Stomach (tissue), 4 donors: Measurements from ENCODE around the gene IL1B.

Source experiments
- CTCF ChIP-seq, 7 experiments: fragments of 450-650 bp in 4 of 7; fragments of 200-600 bp in 3 of 7; sonication (generic) in 3 of 7; IDR thresholded peaks; one replicate each; pipeline ENCODE4 v1.5.1; 2016 to 2019; ENCODE audit warnings: antibody characterized with exemption in 7 of 7, control low read depth in 2 of 7, mild to moderate bottlenecking in 1 of 7
- EP300 ChIP-seq: sonication (generic); formaldehyde crosslinking; IDR thresholded peaks from one replicate; pipeline ENCODE4 v1.6.1; 2017; ENCODE audit warnings: antibody characterized with exemption
- POLR2A ChIP-seq, 4 donors: fragments of 450-650 bp; IDR thresholded peaks; one replicate each; pipeline ENCODE4 v1.6.1; 2016; ENCODE audit warnings: antibody characterized with exemption in 4 of 4, control low read depth in 2 of 4, mild to moderate bottlenecking in 1 of 4, moderate library complexity in 1 of 4
- POLR2AphosphoS5 ChIP-seq, 3 donors: sonication (generic); formaldehyde crosslinking; IDR thresholded peaks; one replicate each; pipeline ENCODE4 v1.6.1; 2016; ENCODE audit warnings: antibody characterized with exemption in 3 of 3

GRCh38 chr2:112835536-112836162, 930 bp downstream of the IL1B start:
- TF ChIP-seq CTCF (IDR thresholded peaks at IDR 0.05) (no peak), POLR2A (IDR thresholded peaks at IDR 0.05) (no peak), POLR2AphosphoS5 (IDR thresholded peaks at IDR 0.05) (no peak), EP300 (no peak)
